SK-N-SH (cell line): Measurements from ENCODE around the gene NEK10. TPM values are rescaled to one million over a fixed set of nuclear protein-coding genes. Genes with fewer than 3 reads are reported as not detected.

Experiments
- CTCF ChIA-PET: fragments of 300-600, 350-600 bp; formaldehyde crosslinking; extraction: SDS; loops from one replicate; lab custom pipeline; 2021; lab: Yijun Ruan, JAX
- POLR2A ChIA-PET: fragments of 350-600 bp; sonication (Branson Sonifier 250); formaldehyde crosslinking; extraction: SDS; loops from one replicate; lab custom pipeline; 2020; ENCODE audit warnings: antibody characterized with exemption, inconsistent platforms; lab: Yijun Ruan, JAX
- DNase-seq: peaks from one replicate; pipeline ENCODE4 v3.0.0; 2012
- H2AFZ ChIP-seq: fragments of 200-600 bp; sonication (generic); 2 replicates; pipeline ENCODE4 v1.8.1; 2016; ENCODE audit warnings: antibody characterized with exemption, mild to moderate bottlenecking, low read depth
- H3F3A ChIP-seq: fragments of 200-600 bp; sonication (generic); replicated peaks from 2 replicates; pipeline ENCODE3; 2016; ENCODE audit warnings: antibody characterized with exemption, mild to moderate bottlenecking; ENCODE audit not compliant: insufficient read depth
- H3K27ac ChIP-seq, 2 experiments: fragments of 200-500 bp in 1 of 2; fragments of 200-600 bp in 1 of 2; sonication (Bioruptor generic) in 1 of 2; sonication (generic), shearing (Covaris generic) in 1 of 2; 2 replicates each; pipeline versions ENCODE4 v1.5.1 to v1.6.1; 2014 to 2016; ENCODE audit warnings: low read depth in 2 of 2, inconsistent platforms in 1 of 2, low read length in 1 of 2, mild to moderate bottlenecking in 1 of 2, mixed read lengths in 1 of 2
- H3K27me3 ChIP-seq: fragments of 200-600 bp; sonication (generic), shearing (Covaris generic); 2 replicates; pipeline ENCODE4 v1.6.1; 2016; ENCODE audit warnings: mixed run types; ENCODE audit not compliant: insufficient read depth
- H3K36me3 ChIP-seq, 2 experiments: fragments of 200-500 bp in 1 of 2; fragments of 200-600 bp in 1 of 2; sonication (Bioruptor generic) in 1 of 2; sonication (generic) in 1 of 2; replicated peaks in 1 of 2; 2 replicates each; pipeline versions ENCODE3 to v1.5.1; 2014 to 2016; ENCODE audit warnings: low read length in 1 of 2, mild to moderate bottlenecking in 1 of 2; ENCODE audit not compliant: insufficient read depth in 2 of 2, control insufficient read depth in 1 of 2
- H3K4me1 ChIP-seq, 2 experiments: fragments of 200-500 bp in 1 of 2; fragments of 200-600 bp in 1 of 2; sonication (Bioruptor generic) in 1 of 2; sonication (generic), shearing (Covaris generic) in 1 of 2; 2 replicates each; pipeline versions ENCODE4 v1.5.1 to v1.6.1; 2014 to 2016; ENCODE audit warnings: low read depth in 1 of 2, low read length in 1 of 2, mixed run types in 1 of 2; ENCODE audit not compliant: insufficient read depth in 2 of 2, control insufficient read depth in 1 of 2
- H3K4me2 ChIP-seq: fragments of 200-600 bp; sonication (generic), shearing (Covaris generic); 2 replicates; pipeline ENCODE4 v1.6.1; 2017; ENCODE audit warnings: mixed run types
- H3K4me3 ChIP-seq, 2 experiments: fragments of 200-500 bp in 1 of 2; fragments of 200-600 bp in 1 of 2; sonication (Bioruptor generic) in 1 of 2; sonication (generic), shearing (Covaris generic) in 1 of 2; 2 replicates each; pipeline versions ENCODE4 v1.5.1 to v1.8.1; 2014 to 2016; ENCODE audit warnings: low read depth in 2 of 2, inconsistent platforms in 1 of 2, low read length in 1 of 2, mild to moderate bottlenecking in 1 of 2, mixed read lengths in 1 of 2, moderate library complexity in 1 of 2
- H3K79me2 ChIP-seq: fragments of 200-600 bp; sonication (generic); 2 replicates; pipeline ENCODE4 v1.8.1; 2017; ENCODE audit warnings: mild to moderate bottlenecking; ENCODE audit not compliant: insufficient read depth
- H3K9ac ChIP-seq: fragments of 200-600 bp; sonication (generic); 2 replicates; pipeline ENCODE4 v1.6.1; 2017; ENCODE audit warnings: mixed run types
- H3K9me2 ChIP-seq: fragments of 200-600 bp; sonication (generic); 2 replicates; pipeline ENCODE4 v1.6.1; 2017; ENCODE audit warnings: mixed run types
- H3K9me3 ChIP-seq: fragments of 200-600 bp; sonication (generic); 2 replicates; pipeline ENCODE4 v1.6.1; 2017; ENCODE audit warnings: mixed run types, mild to moderate bottlenecking, moderate library complexity
- H4K20me1 ChIP-seq: fragments of 200-600 bp; sonication (generic); 2 replicates; pipeline ENCODE4 v1.6.1; 2017; ENCODE audit warnings: mild to moderate bottlenecking, mixed run types; ENCODE audit not compliant: insufficient read depth
- CTCF ChIP-seq: fragments of 200-600 bp; sonication (generic); IDR thresholded peaks from 2 replicates; pipeline ENCODE4 v1.6.1; 2017; ENCODE audit warnings: antibody characterized with exemption, mild to moderate bottlenecking, moderate library complexity
- EP300 ChIP-seq, 2 experiments: IDR thresholded peaks; 2 replicates each; pipeline versions ENCODE4 v1.4.0 to v1.6.1; 2012; ENCODE audit warnings: borderline replicate concordance in 1 of 2, low read depth in 1 of 2, low read length in 1 of 2
- EZH2phosphoT487 ChIP-seq: fragments of 200-600 bp; sonication (generic); IDR thresholded peaks from 2 replicates; pipeline ENCODE4 v1.6.1; 2017; ENCODE audit warnings: low read depth, mixed run types, mild to moderate bottlenecking, antibody characterized with exemption, moderate library complexity, borderline replicate concordance
- FOSL2 ChIP-seq: IDR thresholded peaks from 2 replicates; pipeline ENCODE4 v1.4.0; 2012; ENCODE audit warnings: low read depth, mild to moderate bottlenecking, moderate library complexity, borderline replicate concordance
- FOXM1 ChIP-seq: IDR thresholded peaks from 2 replicates; pipeline ENCODE4 v1.4.0; 2012; ENCODE audit warnings: low read depth, mild to moderate bottlenecking
- MEF2A ChIP-seq: IDR thresholded peaks from 2 replicates; pipeline ENCODE4 v1.4.0; 2012; ENCODE audit warnings: low read depth, borderline replicate concordance
- MXI1 ChIP-seq: IDR thresholded peaks from 2 replicates; pipeline ENCODE4 v1.6.1; 2012; ENCODE audit warnings: mild to moderate bottlenecking, low read depth, low read length, improper control_type of control experiment
- NFIC ChIP-seq: IDR thresholded peaks from 2 replicates; pipeline ENCODE4 v1.4.0; 2012; ENCODE audit warnings: borderline replicate concordance
- RCOR1 ChIP-seq: fragments of 150-350 bp; IDR thresholded peaks from 2 replicates; pipeline ENCODE4 v1.6.1; 2017; ENCODE audit warnings: antibody characterized with exemption, low read length
- RXRA ChIP-seq: IDR thresholded peaks from 2 replicates; pipeline ENCODE4 v1.4.0; 2012; ENCODE audit warnings: low read depth, mild to moderate bottlenecking, borderline replicate concordance
- SIN3A ChIP-seq: IDR thresholded peaks from 2 replicates; pipeline ENCODE4 v1.6.1; 2012; ENCODE audit warnings: low read depth, mild to moderate bottlenecking, low read length, moderate library complexity, borderline replicate concordance
- TCF12 ChIP-seq: IDR thresholded peaks from 2 replicates; pipeline ENCODE4 v1.4.0; 2012
- USF2 ChIP-seq: fragments of 150-350 bp; IDR thresholded peaks from 2 replicates; pipeline ENCODE4 v1.6.1; 2017; ENCODE audit warnings: antibody characterized with exemption, low read length, low read depth, borderline replicate concordance
- ZBTB33 ChIP-seq: IDR thresholded peaks from 2 replicates; pipeline ENCODE4 v1.4.0; 2012; ENCODE audit warnings: low read depth, borderline replicate concordance
- WGBS: methylation state at CpG from one replicate; pipeline ENCODE4 v1.1.6; 2017; ENCODE audit warnings: low lambda C conversion rate; 5-methylcytosine and 5-hydroxymethylcytosine counted together
- polyA plus RNA-seq, 3 experiments: library from polyadenylated mRNA; depleted of rRNA; stranded (reverse); fragments of >200 nt; gene quantifications; 2 replicates each; pipeline ENCODE4 v1.2.3, GENCODE V29; 2012

The NEK10 gene
- polyA plus RNA-seq, 1 of the 3 experiments (the other 2 are of a cell fraction) = 1.0 TPM

GRCh38 chr3:27079427-27080257, 289.5 kb downstream of the NEK10 start:
- no peaks in the 10 kb centered on the region; a peak in 1 of 4 replicates for H3K4me1 ChIP-seq
- no peaks in the 10 kb centered on the region; the same call in 1 of the 2 replicates for H3K9me2 ChIP-seq
- ChIA-PET CTCF (no interaction called here), POLR2A (no interaction called here)
- WGBS = 10% methylated on average over 5 of the region's 5 CpGs
- no peaks in the 10 kb centered on the region for H3K79me2 ChIP-seq
- no peaks in the 10 kb centered on the region for H3K36me3 ChIP-seq
- H4K20me1 ChIP-seq = no peaks in the 10 kb centered on the region
- no peak overlapping the region for H3K9ac ChIP-seq
- H3K4me2 ChIP-seq = no peak overlapping the region
- no peaks in the 10 kb centered on the region for H3K27me3 ChIP-seq
- no peaks in the 10 kb centered on the region for H3K9me3 ChIP-seq
- H3K27ac ChIP-seq = no peak overlapping the region
- no peak for DNase-seq
- H3K4me3 ChIP-seq = no peak overlapping the region
- H2AFZ ChIP-seq = no peak overlapping the region
- TF ChIP-seq MEF2A = no peak
- no peak for TF ChIP-seq TCF12
- no peak for TF ChIP-seq CTCF
- no peak for TF ChIP-seq FOSL2
- TF ChIP-seq RCOR1 = no peak
- no peak for TF ChIP-seq FOXM1
- no peak for TF ChIP-seq EZH2phosphoT487
- TF ChIP-seq MXI1 = no peak
- TF ChIP-seq SIN3A = no peak
- TF ChIP-seq USF2 = no peak
- no peak for TF ChIP-seq EP300 (IDR thresholded peaks at IDR 0.05; ENCODE audit: borderline replicate concordance in 1 of 2, low read depth in 1 of 2, low read length in 1 of 2)
- TF ChIP-seq RXRA = no peak
- no peak for TF ChIP-seq NFIC
- TF ChIP-seq ZBTB33 = no peak
- no peaks in the 10 kb centered on the region for H3F3A ChIP-seq
